Measurements from ENCODE around the gene LHX4.

DNA sequence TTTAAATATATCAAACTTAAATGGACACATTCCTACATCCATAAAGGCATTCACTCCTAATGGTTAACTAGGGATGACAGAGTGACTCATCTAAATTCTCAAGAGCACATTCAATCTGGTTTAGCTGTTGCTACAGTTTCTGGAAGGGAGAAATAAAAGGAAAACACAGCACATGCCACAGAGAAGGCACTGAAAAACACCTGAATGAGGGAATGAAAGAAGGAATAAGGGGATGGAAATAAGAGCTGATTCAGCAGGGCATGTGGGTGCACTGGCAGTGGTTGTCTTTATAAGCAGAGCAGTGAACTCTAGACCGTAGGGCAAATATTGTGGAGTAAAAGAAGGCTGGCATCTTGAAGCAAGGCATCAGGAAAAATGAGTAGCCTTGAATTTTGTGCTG lies 79.3 kb downstream of the LHX4 start:
- TF ChIP-seq, protein P1, sequence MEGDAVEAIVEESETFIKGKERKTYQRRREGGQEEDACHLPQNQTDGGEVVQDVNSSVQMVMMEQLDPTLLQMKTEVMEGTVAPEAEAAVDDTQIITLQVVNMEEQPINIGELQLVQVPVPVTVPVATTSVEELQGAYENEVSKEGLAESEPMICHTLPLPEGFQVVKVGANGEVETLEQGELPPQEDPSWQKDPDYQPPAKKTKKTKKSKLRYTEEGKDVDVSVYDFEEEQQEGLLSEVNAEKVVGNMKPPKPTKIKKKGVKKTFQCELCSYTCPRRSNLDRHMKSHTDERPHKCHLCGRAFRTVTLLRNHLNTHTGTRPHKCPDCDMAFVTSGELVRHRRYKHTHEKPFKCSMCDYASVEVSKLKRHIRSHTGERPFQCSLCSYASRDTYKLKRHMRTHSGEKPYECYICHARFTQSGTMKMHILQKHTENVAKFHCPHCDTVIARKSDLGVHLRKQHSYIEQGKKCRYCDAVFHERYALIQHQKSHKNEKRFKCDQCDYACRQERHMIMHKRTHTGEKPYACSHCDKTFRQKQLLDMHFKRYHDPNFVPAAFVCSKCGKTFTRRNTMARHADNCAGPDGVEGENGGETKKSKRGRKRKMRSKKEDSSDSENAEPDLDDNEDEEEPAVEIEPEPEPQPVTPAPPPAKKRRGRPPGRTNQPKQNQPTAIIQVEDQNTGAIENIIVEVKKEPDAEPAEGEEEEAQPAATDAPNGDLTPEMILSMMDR (IDR thresholded peaks at IDR 0.05; ENCODE audit: low read depth, low read length, poor library complexity, severe bottlenecking) = no peak
- TF ChIP-seq EZH2phosphoT487 (IDR thresholded peaks at IDR 0.05; ENCODE audit: borderline replicate concordance, low read length) = no peak

All from DOHH2 (cell line).